OCI-LY7 (cell line): ENCODE results near the gene INTS7. TPM values are rescaled to one million over a fixed set of nuclear protein-coding genes. Genes with fewer than 3 reads are reported as not detected.

Experiments
- BruUV-seq: library from RNA; stranded (reverse); fragments of 400-500 nt; replicated peaks from 2 replicates; lab custom pipeline; 2021; lab: Mats Ljungman, UMichigan
- CTCF ChIA-PET: fragments of 300-600 bp; sonication (Branson Sonifier 250); formaldehyde crosslinking; loops from one replicate; lab custom pipeline; 2022; ENCODE audit warnings: antibody characterized with exemption; ENCODE audit not compliant: unreplicated experiment; lab: Charles Lee
- POLR2A ChIA-PET: fragments of 300-600 bp; sonication (Branson Sonifier 250); formaldehyde crosslinking; loops from one replicate; lab custom pipeline; 2022; ENCODE audit warnings: antibody characterized with exemption; lab: Charles Lee
- DNase-seq: peaks from one replicate; pipeline ENCODE4 v3.0.0-alpha.2; 2015; ENCODE audit warnings: low spot score
- H2AFZ ChIP-seq: fragments of 200-600 bp; sonication (generic), shearing (Covaris generic); 2 replicates; pipeline ENCODE4 v1.6.1; 2014; ENCODE audit warnings: mild to moderate bottlenecking, antibody characterized with exemption, low read length, moderate library complexity
- H3K27ac ChIP-seq: fragments of 200-600 bp; sonication (generic); 2 replicates; pipeline ENCODE4 v1.5.1; 2014; ENCODE audit warnings: mixed run types, low read depth, mild to moderate bottlenecking, moderate library complexity, low read length, inconsistent platforms; ENCODE audit not compliant: poor library complexity, severe bottlenecking
- H3K36me3 ChIP-seq: fragments of 200-600 bp; sonication (generic); 2 replicates; pipeline ENCODE4 v1.6.1; 2014; ENCODE audit warnings: mild to moderate bottlenecking, antibody characterized with exemption, low read length, moderate library complexity, mixed read lengths; ENCODE audit not compliant: insufficient read depth
- H3K4me1 ChIP-seq: fragments of 200-600 bp; sonication (generic); 2 replicates; pipeline ENCODE4 v1.5.1; 2014; ENCODE audit warnings: mild to moderate bottlenecking, low read length; ENCODE audit not compliant: insufficient read depth, poor library complexity, severe bottlenecking
- H3K4me2 ChIP-seq: fragments of 200-600 bp; sonication (generic); 2 replicates; pipeline ENCODE4 v1.6.1; 2014; ENCODE audit warnings: mild to moderate bottlenecking, low read length
- H3K4me3 ChIP-seq: fragments of 200-600 bp; sonication (generic); 2 replicates; pipeline ENCODE4 v1.5.1; 2014; ENCODE audit warnings: mild to moderate bottlenecking, low read depth, low read length; ENCODE audit not compliant: poor library complexity, severe bottlenecking
- H3K79me2 ChIP-seq: fragments of 200-600 bp; sonication (generic); 2 replicates; pipeline ENCODE4 v1.6.1; 2016; ENCODE audit warnings: low read depth, mild to moderate bottlenecking, low read length, moderate library complexity, mixed read lengths; ENCODE audit not compliant: insufficient read depth
- H3K9me2 ChIP-seq: fragments of 200-600 bp; sonication (generic); 2 replicates; pipeline ENCODE4 v1.6.1; 2016; ENCODE audit warnings: mild to moderate bottlenecking, low read length, mixed read lengths; ENCODE audit not compliant: insufficient read depth
- H3K9me3 ChIP-seq: fragments of 200-600 bp; sonication (generic); 2 replicates; pipeline ENCODE4 v1.6.1; 2014; ENCODE audit warnings: mild to moderate bottlenecking, mixed run types, low read length, mixed read lengths
- H4K20me1 ChIP-seq: fragments of 200-600 bp; sonication (generic); 2 replicates; pipeline ENCODE4 v1.6.1; 2014; ENCODE audit warnings: mild to moderate bottlenecking, antibody characterized with exemption, low read length, moderate library complexity, mixed read lengths; ENCODE audit not compliant: insufficient read depth
- EZH2phosphoT487 ChIP-seq: fragments of 200-600 bp; sonication (generic); IDR thresholded peaks from 2 replicates; pipeline ENCODE4 v1.6.1; 2018; ENCODE audit warnings: low read depth, borderline replicate concordance, mild to moderate bottlenecking, mixed run types, antibody characterized with exemption, low read length, moderate library complexity, mixed read lengths
- intact Hi-C: fragments of 100-400 bp; cut with micrococcal nuclease; formaldehyde crosslinking; loops from one replicate; pipeline ENCODE4 v1.10.0; 2022; ENCODE audit not compliant: unreplicated experiment
- total RNA-seq, 2 experiments: library from RNA; depleted of rRNA in 1 of 2; stranded (reverse); fragments of >200 nt in 1 of 2; shearing (Covaris generic) in 1 of 2; gene quantifications; 2 replicates each; pipeline ENCODE4 v1.2.3, GENCODE V29; 2014 to 2022
- TF ChIP-seq, protein P1 (sequence below): fragments of 200-600 bp; sonication (generic); conservative IDR thresholded peaks from 2 replicates; pipeline ENCODE4 v1.5.1; 2014; ENCODE audit warnings: mild to moderate bottlenecking, antibody characterized with exemption, low read length, moderate library complexity, mixed read lengths

INTS7 gene
- total RNA-seq, 2 experiments from 2014 or later, result 17.8 to 25.8 TPM

DNA sequence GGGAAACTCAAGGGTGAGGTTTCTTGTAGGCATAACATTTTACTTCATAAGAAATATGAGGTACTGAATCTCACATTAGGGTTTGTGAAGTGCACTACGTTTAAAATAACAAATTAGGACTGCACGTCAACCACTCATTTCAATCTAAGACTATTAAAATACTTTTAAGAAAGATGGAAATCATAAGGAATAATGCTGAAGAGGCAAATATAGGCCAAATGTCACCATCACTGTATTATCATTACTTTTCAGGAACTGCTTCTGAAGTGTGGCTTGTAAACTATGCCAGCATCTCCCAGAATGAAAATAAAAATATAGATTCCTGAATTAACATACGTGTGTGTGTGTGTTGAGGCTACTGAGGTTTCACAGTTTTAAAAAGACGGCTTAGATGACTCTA lies 56.8 kb downstream of the INTS7 start:
- no peak overlapping the region for H2AFZ ChIP-seq
- ChIA-PET CTCF (no interaction called here), POLR2A (no interaction called here)
- no peaks in the 10 kb centered on the region for H3K4me1 ChIP-seq
- no peaks in the 10 kb centered on the region for H3K9me2 ChIP-seq
- intact Hi-C loops, result no loop called here
- BruUV-seq, result no TSS peak
- no peak overlapping the region for H3K27ac ChIP-seq
- no peak overlapping the region for H3K4me2 ChIP-seq
- DNase-seq, result no peak
- no peaks in the 10 kb centered on the region for H3K9me3 ChIP-seq
- H3K4me3 ChIP-seq, result no peak overlapping the region
- peaks cover 92% of the 10 kb centered on the region for H3K36me3 ChIP-seq
- H3K79me2 ChIP-seq, result no peaks in the 10 kb centered on the region
- H4K20me1 ChIP-seq, result no peaks in the 10 kb centered on the region
- TF ChIP-seq EZH2phosphoT487, result no peak
- TF ChIP-seq, protein P1, sequence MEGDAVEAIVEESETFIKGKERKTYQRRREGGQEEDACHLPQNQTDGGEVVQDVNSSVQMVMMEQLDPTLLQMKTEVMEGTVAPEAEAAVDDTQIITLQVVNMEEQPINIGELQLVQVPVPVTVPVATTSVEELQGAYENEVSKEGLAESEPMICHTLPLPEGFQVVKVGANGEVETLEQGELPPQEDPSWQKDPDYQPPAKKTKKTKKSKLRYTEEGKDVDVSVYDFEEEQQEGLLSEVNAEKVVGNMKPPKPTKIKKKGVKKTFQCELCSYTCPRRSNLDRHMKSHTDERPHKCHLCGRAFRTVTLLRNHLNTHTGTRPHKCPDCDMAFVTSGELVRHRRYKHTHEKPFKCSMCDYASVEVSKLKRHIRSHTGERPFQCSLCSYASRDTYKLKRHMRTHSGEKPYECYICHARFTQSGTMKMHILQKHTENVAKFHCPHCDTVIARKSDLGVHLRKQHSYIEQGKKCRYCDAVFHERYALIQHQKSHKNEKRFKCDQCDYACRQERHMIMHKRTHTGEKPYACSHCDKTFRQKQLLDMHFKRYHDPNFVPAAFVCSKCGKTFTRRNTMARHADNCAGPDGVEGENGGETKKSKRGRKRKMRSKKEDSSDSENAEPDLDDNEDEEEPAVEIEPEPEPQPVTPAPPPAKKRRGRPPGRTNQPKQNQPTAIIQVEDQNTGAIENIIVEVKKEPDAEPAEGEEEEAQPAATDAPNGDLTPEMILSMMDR, result no peak

DNA sequence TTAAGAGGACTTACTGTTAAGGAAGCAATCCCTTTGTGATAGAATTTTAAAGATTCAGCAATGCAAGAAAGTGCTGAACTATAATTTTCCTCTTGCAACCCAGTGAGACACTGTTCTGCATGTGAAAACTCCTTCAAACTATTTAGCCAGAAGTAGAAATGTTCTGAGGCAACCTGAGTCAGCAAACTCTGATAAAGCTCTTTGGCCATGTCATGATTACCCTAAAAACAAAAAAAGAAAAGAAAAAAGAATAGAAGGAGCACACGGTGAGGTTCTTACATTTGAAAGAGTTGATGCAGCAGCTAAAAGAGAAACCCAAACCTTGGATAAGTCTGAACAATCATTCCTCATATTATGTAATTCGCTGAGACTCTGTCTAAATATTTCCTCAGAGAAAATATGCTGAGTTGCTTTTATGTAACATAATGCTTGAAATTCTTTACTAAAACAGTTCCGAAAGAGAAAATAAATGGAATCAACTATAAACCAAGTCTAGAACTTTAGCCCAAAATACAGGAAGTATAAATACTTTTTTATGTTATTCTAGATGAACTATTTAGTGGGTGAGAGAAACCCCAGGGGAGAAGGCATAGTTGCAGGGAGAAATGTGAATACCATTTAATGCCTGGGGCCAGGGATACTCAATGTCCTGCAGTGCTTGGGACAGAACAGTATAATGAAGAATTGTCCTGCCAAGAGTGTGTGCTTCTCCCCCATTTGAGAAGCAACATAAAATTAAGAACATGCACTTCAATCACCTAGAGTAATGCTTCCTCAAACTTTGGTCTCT lies 60.0 kb downstream of the INTS7 start:
- no peaks in the 10 kb centered on the region for H3K79me2 ChIP-seq
- ChIA-PET CTCF (no interaction called here), POLR2A (no interaction called here)
- TF ChIP-seq, protein P1, result no peak
- TF ChIP-seq EZH2phosphoT487, result no peak
- no peak overlapping the region for H3K4me3 ChIP-seq
- no peak for DNase-seq
- no peaks in the 10 kb centered on the region for H4K20me1 ChIP-seq
- no peaks in the 10 kb centered on the region for H3K9me3 ChIP-seq
- no peak overlapping the region for H2AFZ ChIP-seq
- no TSS peak for BruUV-seq
- intact Hi-C loops, result no loop called here
- H3K4me1 ChIP-seq, result no peaks in the 10 kb centered on the region
- peaks cover 89% of the 10 kb centered on the region for H3K36me3 ChIP-seq
- no peak overlapping the region for H3K4me2 ChIP-seq
- H3K27ac ChIP-seq, result no peak overlapping the region
- H3K9me2 ChIP-seq, result no peaks in the 10 kb centered on the region

DNA sequence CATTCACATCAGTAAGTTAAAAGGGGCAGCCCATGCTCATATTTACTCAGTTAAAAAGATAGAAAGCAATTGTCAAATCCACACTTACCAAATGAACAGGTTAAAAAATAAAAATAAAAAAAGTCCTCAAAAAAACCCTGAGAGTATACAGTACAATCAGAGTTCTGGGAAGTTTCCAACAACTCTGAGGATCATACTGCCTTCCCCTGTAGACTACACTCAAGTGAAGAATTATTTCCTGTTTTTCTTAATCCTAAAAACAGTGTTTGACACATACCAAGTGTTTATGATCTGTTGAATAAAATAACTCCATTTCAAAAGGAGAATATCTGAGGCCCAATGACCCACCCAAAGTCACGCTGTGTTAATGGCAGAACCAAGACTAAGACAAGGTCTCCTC lies 61.8 kb downstream of the INTS7 start:
- Histone ChIP-seq H3K79me2 (no peaks in the 10 kb centered on the region), H2AFZ (no peak overlapping the region), H4K20me1 (no peaks in the 10 kb centered on the region), H3K9me3 (no peaks in the 10 kb centered on the region), H3K36me3 (peaks cover 75% of the 10 kb centered on the region), H3K4me1 (no peaks in the 10 kb centered on the region), H3K4me2 (no peak overlapping the region), H3K9me2 (no peaks in the 10 kb centered on the region), H3K4me3 (no peak overlapping the region), H3K27ac (no peak overlapping the region)
- BruUV-seq, result no TSS peak
- no peak for DNase-seq
- no peak for TF ChIP-seq EZH2phosphoT487
- TF ChIP-seq, protein P1, result no peak
- ChIA-PET POLR2A (no interaction called here), CTCF (no interaction called here)
- intact Hi-C loops, result no loop called here
